Ascending aorta (tissue), 2 donors: ENCODE results near the gene GTF2H2. TPM values are rescaled to one million over a fixed set of nuclear protein-coding genes. Genes with fewer than 3 reads are reported as not detected.
A peak's percentile ranks its signal among the peaks of the same experiment; 100 is the strongest.
"Not testable (repeated sequence)": the region's sequence is repeated elsewhere in the genome, so short reads cannot be mapped to it uniquely, and the experiment has no call there.

Source experiments
- DNase-seq, 2 donors: peaks; one replicate each; pipeline ENCODE4 v3.0.0-alpha.2; 2019; ENCODE audit warnings: low spot score in 2 of 2
- H3K27ac ChIP-seq, 2 donors: fragments of 200-600 bp; sonication (generic); one replicate each; pipeline ENCODE4 v1.5.1; 2016 to 2017; ENCODE audit warnings: mild to moderate bottlenecking in 1 of 2
- H3K27me3 ChIP-seq: fragments of 200-600 bp; sonication (generic); one replicate; pipeline ENCODE4 v1.5.1; 2017
- H3K36me3 ChIP-seq, 2 donors: fragments of 200-600 bp; sonication (generic); one replicate each; pipeline ENCODE4 v1.5.1; 2016
- H3K4me1 ChIP-seq, 2 donors: fragments of 200-600 bp; sonication (generic); one replicate each; pipeline ENCODE4 v1.5.1; 2016 to 2017; ENCODE audit warnings: mild to moderate bottlenecking in 1 of 2
- H3K4me3 ChIP-seq, 2 donors: fragments of 200-600 bp; sonication (generic); one replicate each; pipeline ENCODE4 v1.5.1; 2016 to 2017; ENCODE audit warnings: mild to moderate bottlenecking in 1 of 2
- H3K9me3 ChIP-seq, 2 donors: fragments of 200-600 bp; sonication (generic); one replicate each; pipeline ENCODE4 v1.5.1; 2016
- intact Hi-C: fragments of 100-400 bp; cut with DNase I; formaldehyde crosslinking; loops from one replicate; pipeline ENCODE4 v1.15.1; 2023
- total RNA-seq: library from RNA; depleted of rRNA; stranded (reverse); fragments of >200 nt; gene quantifications from one replicate; pipeline ENCODE4 v1.1.0, GENCODE V29; 2016

The GTF2H2 gene
- 6.6 TPM for total RNA-seq

- H3K36me3 ChIP-seq, DNase-seq, H3K27ac ChIP-seq, H3K9me3 ChIP-seq, H3K4me3 ChIP-seq, intact Hi-C loops, H3K27me3 ChIP-seq, H3K4me1 ChIP-seq: not testable (repeated sequence)
Observed at GRCh38 chr5:71067262-71067928, at the start of gene GTF2H2. TSS of gene GTF2H2 (minus strand) at chr5:71067676. CDS start at chr5:71062763, 4,913 bp downstream.

DNA sequence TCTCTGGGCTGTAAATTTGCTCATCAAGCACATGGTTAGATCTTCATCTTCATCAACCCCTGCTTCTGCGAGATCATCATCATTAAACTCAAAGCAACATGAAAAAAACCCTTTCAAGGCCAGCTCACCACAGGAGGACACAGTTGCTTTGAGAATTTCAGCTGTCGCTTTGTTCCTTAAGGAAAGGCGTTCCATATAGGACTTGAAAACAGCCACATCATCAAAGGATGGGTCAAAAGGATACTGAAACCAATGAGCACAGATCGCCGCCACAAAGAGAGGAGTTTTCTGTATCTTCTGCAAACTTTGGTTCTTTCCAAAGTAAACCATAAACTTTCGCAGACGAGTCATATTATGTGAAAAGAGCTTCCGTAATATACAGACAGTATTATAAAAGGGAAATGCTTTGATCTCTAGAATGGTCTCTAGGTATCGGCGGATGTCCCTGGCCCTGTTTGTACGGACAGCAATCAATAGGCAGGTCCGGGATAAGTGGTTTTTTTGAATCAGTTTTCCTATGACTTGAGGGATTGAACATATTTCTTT lies 42.3 kb upstream of the GTF2H2 start:
- H3K9me3 ChIP-seq, H3K4me1 ChIP-seq, H3K36me3 ChIP-seq, H3K27me3 ChIP-seq, intact Hi-C loops, H3K27ac ChIP-seq, H3K4me3 ChIP-seq, DNase-seq: not testable (repeated sequence)

DNA sequence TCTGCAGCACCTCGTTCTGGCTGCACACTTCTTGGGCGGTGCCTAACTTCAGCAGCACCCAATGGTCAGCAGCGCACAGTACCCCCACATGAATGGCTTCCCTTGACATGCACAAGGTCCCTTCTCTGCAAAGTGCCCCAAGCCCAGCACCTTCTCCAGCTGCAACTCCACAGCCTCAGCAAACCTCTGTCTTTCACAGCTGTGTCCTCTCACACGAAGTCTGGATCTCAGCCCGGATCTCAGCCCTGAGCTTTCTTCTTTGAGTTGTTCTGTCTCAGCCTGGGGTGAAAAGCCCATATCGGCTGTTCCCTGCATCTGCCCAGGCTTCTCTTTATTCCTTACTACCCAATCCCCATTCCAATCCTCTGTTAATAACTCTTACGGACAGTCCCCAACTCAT lies 32.5 kb upstream of the GTF2H2 start:
- intact Hi-C loops, H3K4me1 ChIP-seq, H3K9me3 ChIP-seq, H3K27ac ChIP-seq, H3K36me3 ChIP-seq, DNase-seq, H3K4me3 ChIP-seq, H3K27me3 ChIP-seq: not testable (repeated sequence)

- DNase-seq, H3K9me3 ChIP-seq, H3K27me3 ChIP-seq, H3K36me3 ChIP-seq, H3K27ac ChIP-seq, intact Hi-C loops, H3K4me1 ChIP-seq, H3K4me3 ChIP-seq: not testable (repeated sequence)
Observed at GRCh38 chr5:71097930-71098203, 30.4 kb upstream of the GTF2H2 start.

DNA sequence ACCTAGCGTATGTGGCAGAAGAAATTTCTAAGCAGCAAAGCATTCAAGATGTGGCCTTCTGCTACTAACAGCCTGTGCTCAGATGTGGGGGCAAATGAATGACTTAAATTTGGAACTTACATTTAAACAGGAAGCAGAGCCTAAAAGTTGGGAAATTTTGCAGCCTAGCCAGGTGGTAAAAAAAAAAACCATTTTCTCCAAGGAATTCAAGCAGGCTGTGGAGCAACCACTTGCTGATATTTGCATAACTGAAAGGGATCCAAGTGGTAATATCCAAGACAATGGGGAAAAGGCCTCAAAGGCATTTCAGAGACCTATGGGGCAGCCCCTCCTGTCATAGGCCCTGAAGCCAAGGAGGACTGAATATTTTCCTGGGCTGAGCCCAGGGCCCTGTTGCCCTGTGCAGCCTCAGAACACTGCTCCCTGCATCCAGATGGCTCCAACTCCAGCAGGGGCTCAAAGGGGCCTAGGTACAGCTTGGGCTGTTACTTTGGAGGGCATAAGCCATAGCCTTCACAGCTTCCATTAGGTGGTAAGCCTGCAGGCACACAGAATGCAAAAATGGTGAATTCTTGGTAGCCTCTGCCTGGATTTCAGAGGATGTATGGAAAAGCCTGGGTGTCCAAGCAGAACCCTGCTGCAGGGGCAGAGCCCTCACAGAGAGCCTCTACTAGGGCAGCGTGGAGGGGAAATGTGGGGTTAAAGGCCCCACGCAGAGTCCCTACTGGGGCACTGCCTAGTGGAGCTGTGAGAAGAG lies 29.9 kb upstream of the GTF2H2 start:
- H3K36me3 ChIP-seq, H3K27me3 ChIP-seq, H3K4me3 ChIP-seq, H3K4me1 ChIP-seq, H3K27ac ChIP-seq, H3K9me3 ChIP-seq, intact Hi-C loops: not testable (repeated sequence)
- DNase-seq = peak in 1 of 2 donors; percentile 24

DNA sequence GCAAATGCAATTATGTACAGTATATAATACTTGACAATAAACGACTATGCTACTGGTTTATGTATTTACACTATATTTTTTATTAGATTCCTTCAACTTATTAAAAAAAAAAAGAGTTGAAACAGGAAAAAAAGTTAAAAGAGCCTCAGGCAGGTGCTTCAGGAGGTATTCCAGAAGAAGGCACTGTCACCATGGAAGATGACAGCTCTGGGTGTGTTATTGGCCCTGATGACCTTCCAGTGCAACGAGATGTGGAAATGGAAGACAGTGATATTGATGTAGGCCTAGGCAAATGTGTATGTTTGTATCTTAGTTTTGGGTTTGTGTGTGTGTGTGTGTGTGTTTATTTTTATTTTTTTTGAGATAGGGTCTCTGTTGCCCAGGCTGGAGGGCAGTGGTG lies 22.3 kb upstream of the GTF2H2 start:
- H3K4me1 ChIP-seq, H3K4me3 ChIP-seq, H3K9me3 ChIP-seq, H3K27ac ChIP-seq, H3K27me3 ChIP-seq, H3K36me3 ChIP-seq, DNase-seq, intact Hi-C loops: not testable (repeated sequence)

- H3K36me3 ChIP-seq, H3K4me3 ChIP-seq, intact Hi-C loops, H3K4me1 ChIP-seq, H3K9me3 ChIP-seq, H3K27ac ChIP-seq, H3K27me3 ChIP-seq, DNase-seq: not testable (repeated sequence)
Observed at GRCh38 chr5:71088754-71089153, 21.3 kb upstream of the GTF2H2 start.

- H3K27me3 ChIP-seq, H3K36me3 ChIP-seq, H3K27ac ChIP-seq, H3K4me3 ChIP-seq, intact Hi-C loops, H3K4me1 ChIP-seq, H3K9me3 ChIP-seq, DNase-seq: not testable (repeated sequence)
Observed at GRCh38 chr5:71086145-71086544, 18.7 kb upstream of the GTF2H2 start.

DNA sequence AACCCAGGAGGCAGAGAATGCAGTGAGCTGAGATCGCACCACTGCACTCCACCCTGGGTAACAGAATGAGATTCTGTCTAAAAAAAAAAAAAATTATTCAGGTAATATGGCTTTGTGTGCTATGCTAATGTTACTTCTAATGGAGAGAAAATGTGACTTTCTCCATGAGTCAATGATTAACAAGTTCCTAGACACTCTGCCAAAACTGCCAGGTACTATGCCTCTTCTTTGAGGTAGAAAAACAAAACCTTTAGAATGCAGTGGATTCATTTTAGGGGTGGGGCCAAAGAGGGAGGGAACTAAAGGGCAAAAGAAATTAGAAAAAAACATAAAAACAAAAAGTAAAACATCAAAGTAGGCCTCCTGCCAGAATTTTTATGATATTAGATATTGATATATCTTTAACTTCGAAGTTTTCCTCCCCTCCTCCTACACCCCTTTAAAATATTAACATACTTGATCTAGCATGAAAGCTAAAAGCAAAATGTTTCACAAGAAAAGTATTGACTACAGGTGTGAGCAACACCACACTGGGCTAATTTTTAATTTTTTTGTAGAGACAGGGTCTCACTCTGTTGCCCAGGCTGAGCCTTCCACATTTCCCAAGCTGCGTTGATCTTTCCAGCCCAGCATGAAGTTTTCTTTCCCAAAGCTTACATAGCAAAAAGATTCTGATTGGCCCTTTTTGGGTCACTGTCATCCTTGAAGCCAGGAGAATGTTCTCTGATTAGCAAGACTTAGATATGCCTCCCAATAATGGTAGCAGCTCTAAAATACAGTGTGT lies 17.0 kb upstream of the GTF2H2 start:
- H3K36me3 ChIP-seq, H3K9me3 ChIP-seq, H3K4me3 ChIP-seq, intact Hi-C loops, DNase-seq, H3K27me3 ChIP-seq, H3K27ac ChIP-seq, H3K4me1 ChIP-seq: not testable (repeated sequence)

DNA sequence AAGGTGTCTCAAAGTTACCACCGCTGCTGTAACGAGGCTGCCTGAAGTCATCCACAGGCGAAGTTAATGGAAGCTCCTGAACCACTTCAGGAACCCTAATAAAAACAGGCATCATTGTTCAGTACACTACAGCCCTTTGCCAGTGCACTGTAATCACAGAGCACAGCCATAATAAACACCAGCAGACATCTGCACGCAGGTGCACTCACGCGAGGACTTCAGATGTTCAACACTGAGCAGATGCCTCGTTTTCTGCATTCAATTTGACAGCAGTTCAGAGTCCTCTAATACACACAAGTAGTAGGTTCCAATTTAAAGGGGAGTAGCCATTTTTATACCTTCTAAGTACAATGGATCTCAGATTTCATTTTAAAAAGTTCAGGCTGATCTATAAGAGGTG lies 15.4 kb upstream of the GTF2H2 start:
- H3K27ac ChIP-seq, H3K27me3 ChIP-seq, H3K4me1 ChIP-seq, intact Hi-C loops, H3K36me3 ChIP-seq, H3K4me3 ChIP-seq, DNase-seq, H3K9me3 ChIP-seq: not testable (repeated sequence)

- H3K27ac ChIP-seq, DNase-seq, H3K4me1 ChIP-seq, H3K27me3 ChIP-seq, H3K4me3 ChIP-seq, H3K9me3 ChIP-seq, H3K36me3 ChIP-seq, intact Hi-C loops: not testable (repeated sequence)
Observed at GRCh38 chr5:71082340-71082739, 14.9 kb upstream of the GTF2H2 start.

DNA sequence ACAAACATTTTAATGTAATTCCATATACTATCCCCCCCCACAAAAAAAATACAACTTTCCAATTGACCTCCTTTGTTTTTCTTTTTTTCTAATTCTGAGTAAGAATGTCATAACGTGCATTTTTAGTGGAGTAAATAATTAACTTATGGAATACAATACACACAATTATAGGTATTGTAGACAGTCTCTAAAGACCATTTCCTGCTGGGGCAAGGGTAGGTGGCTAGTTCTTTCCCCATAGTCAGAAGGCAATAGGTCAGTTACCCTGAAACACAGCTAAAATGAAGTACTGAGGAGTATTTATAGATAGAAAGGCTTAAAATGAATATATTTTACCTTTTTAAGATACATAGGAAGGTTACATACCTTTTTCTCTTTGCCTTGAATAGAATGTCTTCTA lies 6.2 kb downstream of the GTF2H2 start:
- H3K9me3 ChIP-seq, H3K27me3 ChIP-seq, H3K4me3 ChIP-seq, H3K4me1 ChIP-seq, DNase-seq, intact Hi-C loops, H3K36me3 ChIP-seq, H3K27ac ChIP-seq: not testable (repeated sequence)

DNA sequence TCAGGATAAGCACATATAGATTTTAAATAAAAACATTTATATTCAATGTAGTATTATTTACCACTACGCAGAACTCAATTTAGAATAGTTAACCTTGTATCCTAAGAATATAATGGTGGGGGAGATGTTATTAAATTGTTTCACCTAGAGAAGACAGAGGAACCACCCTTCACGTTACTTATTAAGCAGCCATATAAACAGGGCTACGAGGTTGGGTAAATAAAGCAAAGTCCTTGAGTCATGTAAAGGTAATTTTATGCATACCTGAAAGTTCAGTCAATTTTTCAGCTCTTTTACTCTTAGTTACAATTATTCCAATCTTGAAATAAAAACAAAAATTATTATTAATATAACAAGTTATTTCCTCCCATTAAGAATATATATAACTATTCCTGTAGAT lies 8.1 kb downstream of the GTF2H2 start:
- intact Hi-C loops, H3K9me3 ChIP-seq, H3K4me3 ChIP-seq, H3K36me3 ChIP-seq, H3K27ac ChIP-seq, DNase-seq, H3K27me3 ChIP-seq, H3K4me1 ChIP-seq: not testable (repeated sequence)

- intact Hi-C loops, H3K4me3 ChIP-seq, H3K4me1 ChIP-seq, H3K27me3 ChIP-seq, H3K9me3 ChIP-seq, H3K36me3 ChIP-seq, DNase-seq, H3K27ac ChIP-seq: not testable (repeated sequence)
Observed at GRCh38 chr5:71044808-71045207, 22.7 kb downstream of the GTF2H2 start.
